ENCODE measurements around the gene NEK9. TPM values are rescaled to one million over a fixed set of nuclear protein-coding genes. Genes with fewer than 3 reads are reported as not detected.

Gene NEK9
- total and polyA plus RNA-seq, 9 of the 15 experiments (the other 6 are each of a cell fraction or from before 2014, with no cell fraction given) = 2.8 to 39.6 (median 19.8) TPM

DNA sequence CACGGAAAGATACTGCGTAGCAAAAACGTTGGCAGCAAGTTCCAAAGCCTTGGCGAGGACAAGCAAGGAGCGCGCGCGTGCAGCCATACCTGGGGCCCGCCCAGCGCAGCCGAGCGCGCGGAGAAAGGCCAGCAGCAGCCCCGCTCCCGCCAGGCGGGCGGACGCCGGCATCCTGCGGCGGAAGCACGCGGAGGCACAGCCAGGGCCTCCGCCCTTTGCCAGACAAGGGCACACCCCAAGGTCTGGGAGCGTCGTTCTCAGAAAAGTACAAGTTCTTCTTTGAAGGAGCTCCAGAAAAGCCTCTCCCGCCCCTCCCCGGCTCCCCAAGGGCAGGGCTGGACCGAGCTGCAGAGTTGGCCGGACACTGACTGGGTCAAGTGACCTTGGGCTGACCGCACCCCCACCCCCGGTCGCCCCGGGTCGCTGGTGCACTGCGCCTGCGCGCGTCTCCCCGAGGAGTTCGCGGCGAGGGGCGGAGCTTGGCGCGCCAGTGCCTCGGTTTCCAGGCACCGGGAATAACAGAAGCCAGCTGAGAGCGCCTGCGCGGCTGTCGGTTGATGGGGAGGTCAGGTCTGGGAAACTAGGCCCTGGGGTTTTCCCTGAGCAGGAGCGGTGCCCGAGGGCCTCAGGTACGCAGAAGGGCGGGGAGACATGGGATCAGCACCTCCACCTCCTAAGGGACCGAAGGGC, 57.6 kb downstream of the NEK9 start, which contains the start of gene ZC2HC1C (continued):
- TF ChIP-seq, protein P1, sequence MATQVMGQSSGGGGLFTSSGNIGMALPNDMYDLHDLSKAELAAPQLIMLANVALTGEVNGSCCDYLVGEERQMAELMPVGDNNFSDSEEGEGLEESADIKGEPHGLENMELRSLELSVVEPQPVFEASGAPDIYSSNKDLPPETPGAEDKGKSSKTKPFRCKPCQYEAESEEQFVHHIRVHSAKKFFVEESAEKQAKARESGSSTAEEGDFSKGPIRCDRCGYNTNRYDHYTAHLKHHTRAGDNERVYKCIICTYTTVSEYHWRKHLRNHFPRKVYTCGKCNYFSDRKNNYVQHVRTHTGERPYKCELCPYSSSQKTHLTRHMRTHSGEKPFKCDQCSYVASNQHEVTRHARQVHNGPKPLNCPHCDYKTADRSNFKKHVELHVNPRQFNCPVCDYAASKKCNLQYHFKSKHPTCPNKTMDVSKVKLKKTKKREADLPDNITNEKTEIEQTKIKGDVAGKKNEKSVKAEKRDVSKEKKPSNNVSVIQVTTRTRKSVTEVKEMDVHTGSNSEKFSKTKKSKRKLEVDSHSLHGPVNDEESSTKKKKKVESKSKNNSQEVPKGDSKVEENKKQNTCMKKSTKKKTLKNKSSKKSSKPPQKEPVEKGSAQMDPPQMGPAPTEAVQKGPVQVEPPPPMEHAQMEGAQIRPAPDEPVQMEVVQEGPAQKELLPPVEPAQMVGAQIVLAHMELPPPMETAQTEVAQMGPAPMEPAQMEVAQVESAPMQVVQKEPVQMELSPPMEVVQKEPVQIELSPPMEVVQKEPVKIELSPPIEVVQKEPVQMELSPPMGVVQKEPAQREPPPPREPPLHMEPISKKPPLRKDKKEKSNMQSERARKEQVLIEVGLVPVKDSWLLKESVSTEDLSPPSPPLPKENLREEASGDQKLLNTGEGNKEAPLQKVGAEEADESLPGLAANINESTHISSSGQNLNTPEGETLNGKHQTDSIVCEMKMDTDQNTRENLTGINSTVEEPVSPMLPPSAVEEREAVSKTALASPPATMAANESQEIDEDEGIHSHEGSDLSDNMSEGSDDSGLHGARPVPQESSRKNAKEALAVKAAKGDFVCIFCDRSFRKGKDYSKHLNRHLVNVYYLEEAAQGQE (IDR thresholded peaks at IDR 0.05; ENCODE audit: borderline replicate concordance) = peak; percentile 19; the same call in 1 of the 2 replicates
- TF ChIP-seq, protein P1 (CRISPR knock-in tag; IDR thresholded peaks at IDR 0.05; ENCODE audit: low read depth) = no peak
- TF ChIP-seq CXXC5 (CRISPR knock-in tag; IDR thresholded peaks at IDR 0.05) = peak; percentile 95
- peak; percentile 95 for TF ChIP-seq L3MBTL2 (IDR thresholded peaks at IDR 0.05)
- TF ChIP-seq FIP1L1 (IDR thresholded peaks at IDR 0.05; ENCODE audit: low read depth, low read length, poor library complexity, severe bottlenecking) = no peak
- no peak for TF ChIP-seq ZNF282 (CRISPR knock-in tag; IDR thresholded peaks at IDR 0.05)
- TF ChIP-seq FOXP1 (CRISPR knock-in tag; IDR thresholded peaks at IDR 0.05) = peak; percentile 80; the same call in 1 of the 2 replicates
- TF ChIP-seq, protein P2, sequence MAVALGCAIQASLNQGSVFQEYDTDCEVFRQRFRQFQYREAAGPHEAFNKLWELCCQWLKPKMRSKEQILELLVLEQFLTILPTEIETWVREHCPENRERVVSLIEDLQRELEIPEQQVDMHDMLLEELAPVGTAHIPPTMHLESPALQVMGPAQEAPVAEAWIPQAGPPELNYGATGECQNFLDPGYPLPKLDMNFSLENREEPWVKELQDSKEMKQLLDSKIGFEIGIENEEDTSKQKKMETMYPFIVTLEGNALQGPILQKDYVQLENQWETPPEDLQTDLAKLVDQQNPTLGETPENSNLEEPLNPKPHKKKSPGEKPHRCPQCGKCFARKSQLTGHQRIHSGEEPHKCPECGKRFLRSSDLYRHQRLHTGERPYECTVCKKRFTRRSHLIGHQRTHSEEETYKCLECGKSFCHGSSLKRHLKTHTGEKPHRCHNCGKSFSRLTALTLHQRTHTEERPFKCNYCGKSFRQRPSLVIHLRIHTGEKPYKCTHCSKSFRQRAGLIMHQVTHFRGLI (CRISPR knock-in tag; IDR thresholded peaks at IDR 0.05) = no peak
- peak; percentile 90 for TF ChIP-seq ZFX (CRISPR knock-in tag; IDR thresholded peaks at IDR 0.05)
- peak; percentile 97 for TF ChIP-seq RBFOX2 (IDR thresholded peaks at IDR 0.05; ENCODE audit: low read depth, low read length)
- peak; percentile 98 for TF ChIP-seq SMAD4 (CRISPR knock-in tag; conservative IDR thresholded peaks at IDR 0.05)
- peak; percentile 73 for TF ChIP-seq RFX1 (IDR thresholded peaks at IDR 0.05)
- TF ChIP-seq, protein P3, sequence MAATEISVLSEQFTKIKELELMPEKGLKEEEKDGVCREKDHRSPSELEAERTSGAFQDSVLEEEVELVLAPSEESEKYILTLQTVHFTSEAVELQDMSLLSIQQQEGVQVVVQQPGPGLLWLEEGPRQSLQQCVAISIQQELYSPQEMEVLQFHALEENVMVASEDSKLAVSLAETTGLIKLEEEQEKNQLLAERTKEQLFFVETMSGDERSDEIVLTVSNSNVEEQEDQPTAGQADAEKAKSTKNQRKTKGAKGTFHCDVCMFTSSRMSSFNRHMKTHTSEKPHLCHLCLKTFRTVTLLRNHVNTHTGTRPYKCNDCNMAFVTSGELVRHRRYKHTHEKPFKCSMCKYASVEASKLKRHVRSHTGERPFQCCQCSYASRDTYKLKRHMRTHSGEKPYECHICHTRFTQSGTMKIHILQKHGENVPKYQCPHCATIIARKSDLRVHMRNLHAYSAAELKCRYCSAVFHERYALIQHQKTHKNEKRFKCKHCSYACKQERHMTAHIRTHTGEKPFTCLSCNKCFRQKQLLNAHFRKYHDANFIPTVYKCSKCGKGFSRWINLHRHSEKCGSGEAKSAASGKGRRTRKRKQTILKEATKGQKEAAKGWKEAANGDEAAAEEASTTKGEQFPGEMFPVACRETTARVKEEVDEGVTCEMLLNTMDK (IDR thresholded peaks at IDR 0.05; ENCODE audit: borderline replicate concordance, insufficient read depth, low read depth, low read length, poor library complexity, severe bottlenecking) = no peak
- TF ChIP-seq NCOR1 (IDR thresholded peaks at IDR 0.05) = peak; percentile 74
- peak; percentile 61 for TF ChIP-seq DMBX1 (CRISPR knock-in tag; IDR thresholded peaks at IDR 0.05; ENCODE audit: borderline replicate concordance)
- TF ChIP-seq SAP30 (IDR thresholded peaks at IDR 0.05; ENCODE audit: borderline replicate concordance, insufficient read depth, low read depth, low read length, poor library complexity, severe bottlenecking) = peak; percentile 33
